Measurements from ENCODE around the gene SERTAD2. TPM values are rescaled to one million over a fixed set of nuclear protein-coding genes. Genes with fewer than 3 reads are reported as not detected.
A peak's percentile ranks its signal among the peaks of the same experiment; 100 is the strongest.

SERTAD2 gene
- polyA plus RNA-seq, 1 experiment = 6.2 TPM

DNA sequence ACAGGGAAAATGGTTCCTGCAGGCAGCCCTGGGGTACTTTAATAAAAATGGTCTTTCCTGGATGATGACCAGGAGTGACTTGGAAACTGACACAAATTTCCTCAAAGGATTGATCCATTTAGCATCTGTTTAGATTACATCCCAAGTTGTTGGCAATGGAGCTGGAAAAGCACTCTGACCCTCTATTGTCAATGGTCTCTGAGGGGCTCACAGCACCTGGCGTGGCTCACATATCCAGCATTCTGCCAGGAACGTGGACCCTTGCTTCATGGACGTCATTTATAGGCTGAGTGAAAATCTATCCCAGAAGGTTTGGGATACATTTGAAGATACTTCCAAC, 43.8 kb downstream of the SERTAD2 start:
- no peak overlapping the region for H3K4me3 ChIP-seq (ENCODE audit: low read depth, low read length)
- ChIA-PET POLR2A (no interaction called here), CTCF (interaction anchor here (0.9 to 2.0 kb wide), 6 partner anchors 8 to 24 kb away, joined by 3 to 9 read pairs (median 5); no protein-coding TSS in a partner anchor)
- peaks cover 18% of the 10 kb centered on the region; the same call in 1 of the 2 replicates for H3K27me3 ChIP-seq (ENCODE audit: control insufficient read depth, insufficient read depth, low read length)
- no peak for TF ChIP-seq CTCF (IDR thresholded peaks at IDR 0.05; ENCODE audit: insufficient read depth, low read depth, low read length)
- no peaks in the 10 kb centered on the region for H3K36me3 ChIP-seq (ENCODE audit: control insufficient read depth, insufficient read depth, low read length)
- DNase-seq (ENCODE audit: low read depth) = no peak

DNA sequence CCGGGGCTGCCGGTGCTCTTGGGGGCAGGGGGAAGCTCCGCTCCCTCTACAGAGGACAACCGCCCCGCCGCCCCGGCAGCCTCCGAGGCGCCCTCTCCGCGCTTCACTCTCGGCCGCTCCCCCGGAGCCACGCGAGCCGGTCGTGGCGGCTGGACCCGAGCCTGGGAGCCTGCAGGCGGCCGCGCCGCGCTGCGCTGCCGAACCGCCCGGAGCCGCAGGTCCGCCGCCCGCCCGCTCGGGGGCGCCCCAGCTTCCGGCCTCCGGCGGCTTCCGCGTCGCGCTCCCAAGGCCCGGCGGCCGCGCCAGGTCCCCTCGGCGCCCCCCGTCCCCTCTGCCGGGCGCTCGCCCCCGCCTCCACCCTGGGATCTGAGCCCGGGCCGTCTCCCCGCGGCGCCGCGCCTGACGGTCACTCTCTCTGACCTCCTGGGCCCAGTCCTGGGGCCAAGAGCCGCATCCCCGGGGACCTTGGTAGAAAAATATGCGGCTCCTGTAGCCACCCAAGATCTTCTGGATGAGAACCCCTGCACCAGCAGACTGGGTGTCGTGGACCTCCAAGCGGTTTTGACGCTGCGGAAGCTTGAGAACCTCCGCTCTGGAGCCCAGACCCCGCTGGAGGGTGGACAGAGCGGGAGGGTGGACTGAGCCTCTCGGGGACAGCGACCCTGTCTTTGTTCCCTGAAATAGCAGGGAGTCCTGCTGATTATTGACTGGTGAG, 44.3 kb downstream of the SERTAD2 start:
- POLR2A ChIA-PET = no interaction called here
- Histone ChIP-seq H3K4me3 (ENCODE audit: low read depth, low read length) (peak overlapping the region; percentile 26; the same call in 1 of the 2 replicates), H3K27me3 (ENCODE audit: control insufficient read depth, insufficient read depth, low read length) (peaks cover 18% of the 10 kb centered on the region; the same call in 1 of the 2 replicates), H3K36me3 (ENCODE audit: control insufficient read depth, insufficient read depth, low read length) (no peaks in the 10 kb centered on the region)
- CTCF ChIA-PET = interaction anchor here (0.9 to 2.3 kb wide), 9 partner anchors 9 to 86 kb away, joined by 3 to 9 read pairs (median 5); no protein-coding TSS in a partner anchor
- DNase-seq (ENCODE audit: low read depth) = no peak
- 0 out of 2 replicates have a peak, but pooled peaks have one; percentile 4 for TF ChIP-seq CTCF (IDR thresholded peaks at IDR 0.05; ENCODE audit: insufficient read depth, low read depth, low read length)

DNA sequence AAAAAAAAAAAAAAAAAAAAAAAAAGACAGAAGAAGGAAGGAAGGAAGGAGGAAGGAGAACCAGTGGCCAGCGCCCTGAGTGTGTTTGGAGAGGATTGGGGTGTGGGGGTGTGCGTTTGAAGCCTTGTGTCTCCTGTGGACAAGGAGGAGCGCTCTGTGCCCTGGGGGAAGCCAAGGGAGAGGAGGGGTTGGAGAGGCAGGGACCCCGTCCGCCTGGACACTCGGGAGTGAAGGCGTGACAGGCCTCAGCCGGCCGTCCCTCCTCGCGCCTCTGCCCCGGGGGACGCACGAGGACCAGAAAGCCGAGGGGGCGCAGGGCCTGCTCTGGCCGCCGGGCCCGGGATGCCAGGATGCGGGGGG, 44.9 kb downstream of the SERTAD2 start:
- POLR2A ChIA-PET = no interaction called here
- peaks cover 20% of the 10 kb centered on the region for H3K27me3 ChIP-seq (ENCODE audit: control insufficient read depth, insufficient read depth, low read length)
- no peaks in the 10 kb centered on the region for H3K36me3 ChIP-seq (ENCODE audit: control insufficient read depth, insufficient read depth, low read length)
- DNase-seq (ENCODE audit: low read depth) = no peak
- 0 out of 2 replicates have a peak overlapping the region, but pooled peaks have one; percentile 9 for H3K4me3 ChIP-seq (ENCODE audit: low read depth, low read length)
- TF ChIP-seq CTCF (IDR thresholded peaks at IDR 0.05; ENCODE audit: insufficient read depth, low read depth, low read length) = no peak
- CTCF ChIA-PET = interaction anchor here (0.7 to 2.3 kb wide), 8 partner anchors 9 to 223 kb away, joined by 3 to 9 read pairs (median 5); no protein-coding TSS in a partner anchor

DNA sequence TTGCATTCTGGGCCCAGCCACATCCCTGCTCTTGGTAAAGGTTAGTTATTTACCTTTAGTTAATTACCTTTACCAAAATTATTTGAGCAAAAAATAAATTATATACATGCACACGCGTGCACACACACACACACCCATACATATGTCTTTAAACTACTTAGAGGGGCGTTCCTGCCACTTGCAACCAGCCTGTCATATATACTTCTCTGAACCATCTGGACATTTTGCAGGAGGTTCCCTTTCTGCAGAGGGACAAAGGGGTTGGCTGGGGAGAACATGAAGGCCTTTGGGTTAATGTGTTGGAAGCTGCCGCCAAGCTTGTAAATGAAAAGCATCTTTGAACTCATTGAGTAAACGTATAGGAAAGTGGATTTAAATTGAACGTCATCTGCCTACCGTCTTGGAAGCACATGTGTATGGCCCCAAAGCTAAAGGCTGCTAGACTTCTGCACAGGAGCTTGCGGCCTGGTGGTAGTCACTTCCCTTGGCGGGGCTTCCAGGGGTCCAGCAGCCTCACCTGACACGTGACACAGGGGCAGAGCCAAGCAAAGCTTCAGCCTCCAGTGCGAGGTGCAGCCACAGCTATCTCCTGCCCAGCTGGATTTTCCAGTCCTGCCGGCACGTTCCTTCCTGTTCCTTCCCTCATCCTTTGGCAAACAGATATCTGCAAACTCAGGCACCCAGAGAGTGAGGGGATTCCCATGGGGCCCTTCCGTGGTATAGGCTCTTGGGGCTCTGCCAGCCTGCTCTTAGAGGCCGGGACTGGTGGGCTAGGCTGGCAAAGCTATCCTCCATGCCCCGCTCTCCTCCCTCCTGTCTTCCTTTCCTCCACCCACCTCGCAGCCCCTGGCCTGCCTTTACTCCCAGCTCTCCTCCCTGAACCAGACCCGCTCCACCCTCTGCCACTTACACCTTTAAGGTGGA, 46.1 kb downstream of the SERTAD2 start:
- H3K27me3 ChIP-seq (ENCODE audit: control insufficient read depth, insufficient read depth, low read length) = peaks cover 22% of the 10 kb centered on the region
- DNase-seq (ENCODE audit: low read depth) = no peak
- TF ChIP-seq CTCF (IDR thresholded peaks at IDR 0.05; ENCODE audit: insufficient read depth, low read depth, low read length) = no peak
- ChIA-PET CTCF (interaction anchor here (0.7 to 2.3 kb wide), 13 partner anchors 7 to 265 kb away, joined by 3 to 12 read pairs (median 5); no protein-coding TSS in a partner anchor), POLR2A (interaction anchor here (0.6 kb wide), 1 partner anchor 223 kb away, joined by 3 read pairs; no protein-coding TSS in a partner anchor)
- no peaks in the 10 kb centered on the region for H3K36me3 ChIP-seq (ENCODE audit: control insufficient read depth, insufficient read depth, low read length)
- H3K4me3 ChIP-seq (ENCODE audit: low read depth, low read length) = no peak overlapping the region
